SU-DHL-6 (cell line): ENCODE results near the gene BICC1.
"Not testable (repeated sequence)": the region's sequence is repeated elsewhere in the genome, so short reads cannot be mapped to it uniquely, and the experiment has no call there.

Source experiments
- H2AFZ ChIP-seq: fragments of 200-600 bp; sonication (generic); 2 replicates; pipeline ENCODE4 v1.6.1; 2014; ENCODE audit warnings: low read depth, mild to moderate bottlenecking, moderate library complexity, mixed read lengths, antibody characterized with exemption, low read length; ENCODE audit not compliant: severe bottlenecking
- H3F3A ChIP-seq: fragments of 200-600 bp; shearing (Covaris generic); 2 replicates; pipeline ENCODE4 v1.6.0; 2016; ENCODE audit warnings: antibody characterized with exemption, mild to moderate bottlenecking; ENCODE audit not compliant: insufficient read depth
- H3K27ac ChIP-seq: fragments of 200-600 bp; sonication (generic); 2 replicates; pipeline ENCODE4 v1.5.1; 2016; ENCODE audit warnings: low read depth, mild to moderate bottlenecking, low read length, moderate library complexity, mixed read lengths
- H3K27me3 ChIP-seq: fragments of 200-600 bp; sonication (generic), shearing (Covaris generic); 2 replicates; pipeline ENCODE4 v1.6.0; 2014; ENCODE audit warnings: mild to moderate bottlenecking, low read length
- H3K36me3 ChIP-seq: fragments of 200-600 bp; sonication (generic); 2 replicates; pipeline ENCODE4 v1.6.1; 2014; ENCODE audit warnings: mild to moderate bottlenecking, low read length, mixed read lengths
- H3K4me2 ChIP-seq: fragments of 300-600, 200-600 bp; shearing (Covaris generic), sonication (generic); 2 replicates; pipeline ENCODE4 v1.6.0; 2014; ENCODE audit warnings: low read length, low read depth, mild to moderate bottlenecking; ENCODE audit not compliant: poor library complexity, severe bottlenecking
- H3K4me3 ChIP-seq: fragments of 200-600 bp; sonication (generic); 2 replicates; pipeline ENCODE4 v1.5.1; 2014; ENCODE audit warnings: antibody characterized with exemption, low read length, mild to moderate bottlenecking, mixed read lengths; ENCODE audit not compliant: insufficient read depth, poor library complexity, severe bottlenecking
- H3K79me2 ChIP-seq: fragments of 200-600 bp; sonication (generic); 2 replicates; pipeline ENCODE4 v1.6.1; 2014; ENCODE audit warnings: mild to moderate bottlenecking, low read length, moderate library complexity; ENCODE audit not compliant: insufficient read depth
- H3K9ac ChIP-seq: fragments of 200-600 bp; sonication (generic); 2 replicates; pipeline ENCODE4 v1.7.0; 2014; ENCODE audit warnings: mild to moderate bottlenecking, low read length
- H3K9me2 ChIP-seq: fragments of 200-600 bp; sonication (generic); replicated peaks from 2 replicates; pipeline ENCODE4 v1.6.1; 2014; ENCODE audit warnings: low read length; ENCODE audit not compliant: insufficient read depth
- H3K9me3 ChIP-seq: fragments of 200-600 bp; sonication (generic); 2 replicates; pipeline ENCODE4 v1.6.1; 2014; ENCODE audit warnings: low read length, mixed read lengths; ENCODE audit not compliant: insufficient read depth
- H4K20me1 ChIP-seq: fragments of 200-600 bp; sonication (generic); 2 replicates; pipeline ENCODE4 v1.6.1; 2014; ENCODE audit warnings: low read depth, mild to moderate bottlenecking, antibody characterized with exemption, low read length, moderate library complexity, mixed read lengths
- CTCF ChIP-seq: fragments of 200-600 bp; sonication (generic); IDR thresholded peaks from one replicate; pipeline ENCODE4 v1.5.1; 2017; ENCODE audit warnings: antibody characterized with exemption, mild to moderate bottlenecking, low read length, moderate library complexity; ENCODE audit not compliant: insufficient read depth, poor library complexity, severe bottlenecking
- EZH2phosphoT487 ChIP-seq: fragments of 200-600 bp; sonication (generic), shearing (Covaris generic); conservative IDR thresholded peaks from 2 replicates; pipeline ENCODE4 v1.6.1; 2018; ENCODE audit warnings: mild to moderate bottlenecking, antibody characterized with exemption, low read length, moderate library complexity, mixed read lengths

BICC1 gene

GRCh38 chr10:58590152-58590840 is 77.6 kb downstream of the BICC1 start:
- Histone ChIP-seq H3K36me3 (no peaks in the 10 kb centered on the region), H3K4me2 (no peak overlapping the region), H3K9ac (no peak overlapping the region), H3K9me3 (no peaks in the 10 kb centered on the region), H3K4me3 (no peak overlapping the region), H3K27me3 (no peaks in the 10 kb centered on the region), H2AFZ (no peak overlapping the region), H3K27ac (no peak overlapping the region), H3K79me2 (no peaks in the 10 kb centered on the region), H4K20me1 (no peaks in the 10 kb centered on the region), H3K9me2 (no peaks in the 10 kb centered on the region), H3F3A (no peaks in the 10 kb centered on the region)
- TF ChIP-seq EZH2phosphoT487 = no peak
- no peak for TF ChIP-seq CTCF

GRCh38 chr10:58590924-58591323 is 78.3 kb downstream of the BICC1 start:
- Histone ChIP-seq H3F3A (no peaks in the 10 kb centered on the region), H3K79me2 (no peaks in the 10 kb centered on the region), H3K9ac (no peak overlapping the region), H3K36me3 (no peaks in the 10 kb centered on the region), H3K9me2 (no peaks in the 10 kb centered on the region), H3K4me3 (no peak overlapping the region), H3K27ac (no peak overlapping the region), H2AFZ (no peak overlapping the region), H3K27me3 (no peaks in the 10 kb centered on the region), H3K9me3 (no peaks in the 10 kb centered on the region), H4K20me1 (no peaks in the 10 kb centered on the region), H3K4me2 (no peak overlapping the region)
- no peak for TF ChIP-seq EZH2phosphoT487
- no peak for TF ChIP-seq CTCF

- no peak overlapping the region for H3K9ac ChIP-seq
- no peaks in the 10 kb centered on the region for H3F3A ChIP-seq
- no peaks in the 10 kb centered on the region for H3K79me2 ChIP-seq
- H3K9me2 ChIP-seq = no peaks in the 10 kb centered on the region
- no peaks in the 10 kb centered on the region for H3K36me3 ChIP-seq
- H3K9me3 ChIP-seq = no peaks in the 10 kb centered on the region
- H3K27me3 ChIP-seq = no peaks in the 10 kb centered on the region
- H2AFZ ChIP-seq = no peak overlapping the region
- no peak overlapping the region for H3K4me2 ChIP-seq
- no peak for TF ChIP-seq EZH2phosphoT487
- TF ChIP-seq CTCF = no peak
- no peaks in the 10 kb centered on the region for H4K20me1 ChIP-seq
- no peak overlapping the region for H3K27ac ChIP-seq
- H3K4me3 ChIP-seq = no peak overlapping the region
Measured at GRCh38 chr10:58593008-58593407, 80.3 kb downstream of the BICC1 start.

GRCh38 chr10:58597211-58597610 is 84.5 kb downstream of the BICC1 start:
- not testable (repeated sequence) for H4K20me1 ChIP-seq, H3K79me2 ChIP-seq, H3K9me2 ChIP-seq

More at GRCh38 chr10:58597211-58597610, 84.5 kb downstream of the BICC1 start:
- H3K27me3 ChIP-seq, H2AFZ ChIP-seq, H3K9ac ChIP-seq, H3K27ac ChIP-seq, H3K36me3 ChIP-seq, H3K4me2 ChIP-seq, H3K9me3 ChIP-seq, H3K4me3 ChIP-seq, H3F3A ChIP-seq: not testable (repeated sequence)
